HepG2 (cell line): ENCODE data around the gene FER1L5. TPM values are rescaled to one million over a fixed set of nuclear protein-coding genes. Genes with fewer than 3 reads are reported as not detected.

Experiments used
- ATAC-seq: fragments of 200-7000 bp; cut with Tn5 transposase; 3 replicates; pipeline ENCODE4 v1.9.1; 2020; ENCODE audit warnings: mild to moderate bottlenecking, moderate library complexity
- BruUV-seq: library from RNA; stranded (reverse); fragments of 400-500 nt; replicated peaks from 2 replicates; lab custom pipeline; 2021; lab: Mats Ljungman, UMichigan
- CTCF ChIA-PET: fragments of 300-600 bp; formaldehyde crosslinking; extraction: SDS; loops from one replicate; lab custom pipeline; 2021; ENCODE audit warnings: low total read pairs, inconsistent platforms, low intra/inter-chr PET ratio; lab: Yijun Ruan, JAX
- POLR2A ChIA-PET: fragments of 350-600 bp; sonication (Branson Sonifier 250); formaldehyde crosslinking; loops from one replicate; lab custom pipeline; 2020; ENCODE audit warnings: antibody characterized with exemption, inconsistent platforms; lab: Yijun Ruan, JAX
- DNase-seq: peaks from one replicate; pipeline ENCODE4 v3.0.0-alpha.2; 2015; ENCODE audit warnings: low spot score
- FAIRE-seq: peaks from 3 replicates; lab custom pipeline; 2011; peaks lifted over from hg19 to GRCh38; lab: Jason Lieb, UNC
- H2AFZ ChIP-seq: one replicate; pipeline ENCODE4 v1.6.1; 2011; ENCODE audit warnings: low read length, inconsistent platforms
- H3K27ac ChIP-seq: fragments of 300-600 bp; 3 replicates; pipeline ENCODE4 v1.8.0; 2011; ENCODE audit warnings: mixed run types, mild to moderate bottlenecking, mixed read lengths, low read length, inconsistent platforms; ENCODE audit not compliant: insufficient read depth; ENCODE audit errors: extremely low read length
- H3K27me3 ChIP-seq, 2 experiments: fragments of 200-600 bp in 1 of 2; 2 replicates in 1 of 2; 3 replicates in 1 of 2; pipeline versions ENCODE4 v1.6.0 to v1.8.0; 2011; ENCODE audit warnings: low read length in 2 of 2, mild to moderate bottlenecking in 2 of 2, moderate library complexity in 2 of 2, inconsistent platforms in 1 of 2; ENCODE audit not compliant: insufficient read depth in 2 of 2, control insufficient read depth in 1 of 2
- H3K36me3 ChIP-seq, 2 experiments: fragments of 200-600 bp in 1 of 2; replicated peaks in 1 of 2; 2 replicates in 1 of 2; 3 replicates in 1 of 2; pipeline versions ENCODE4 v1.5.1 to v1.8.0; 2011; ENCODE audit warnings: low read length in 2 of 2, inconsistent platforms in 1 of 2; ENCODE audit not compliant: insufficient read depth in 2 of 2, control insufficient read depth in 1 of 2
- H3K4me1 ChIP-seq: 2 replicates; pipeline ENCODE4 v1.5.1; 2012; ENCODE audit warnings: low read length, inconsistent platforms; ENCODE audit not compliant: insufficient read depth
- H3K4me2 ChIP-seq: 2 replicates; pipeline ENCODE4 v1.6.0; 2011; ENCODE audit warnings: low read depth, low read length, inconsistent platforms
- H3K4me3 ChIP-seq, 3 experiments: fragments of 200-600 bp in 1 of 3; sonication (generic), shearing (Covaris generic) in 1 of 3; replicated peaks in 1 of 3; 2 replicates each; pipeline ENCODE4 v1.5.1; 2011 to 2016; ENCODE audit warnings: low read length in 3 of 3, inconsistent platforms in 2 of 3, low read depth in 2 of 3, mild to moderate bottlenecking in 2 of 3, control low read depth in 1 of 3, mixed read lengths in 1 of 3; ENCODE audit not compliant: insufficient read depth in 1 of 3
- H3K79me2 ChIP-seq: one replicate; pipeline ENCODE4 v1.6.1; 2011; ENCODE audit warnings: low read length, inconsistent platforms; ENCODE audit not compliant: insufficient read depth
- H3K9ac ChIP-seq: 2 replicates; pipeline ENCODE4 v1.6.0; 2011; ENCODE audit warnings: mild to moderate bottlenecking, low read depth, low read length, inconsistent platforms; ENCODE audit not compliant: insufficient read depth
- H3K9me3 ChIP-seq: 2 replicates; pipeline ENCODE4 v1.5.1; 2012; ENCODE audit warnings: mild to moderate bottlenecking, low read length
- H4K20me1 ChIP-seq: 2 replicates; pipeline ENCODE4 v1.6.0; 2011; ENCODE audit warnings: inconsistent platforms, mild to moderate bottlenecking, low read length, moderate library complexity; ENCODE audit not compliant: insufficient read depth
- ATF2 ChIP-seq: sonication (generic); formaldehyde crosslinking; IDR thresholded peaks from 2 replicates; pipeline ENCODE4 v1.4.0; 2020; ENCODE audit warnings: missing genetic modification reagents
- JDP2 ChIP-seq: sonication (generic); formaldehyde crosslinking; IDR thresholded peaks from 2 replicates; pipeline ENCODE4 v1.8.1; 2022; ENCODE audit warnings: missing genetic modification reagents, borderline replicate concordance
- MTA1 ChIP-seq: sonication (generic); formaldehyde crosslinking; IDR thresholded peaks from 2 replicates; pipeline ENCODE4 v1.4.0; 2020; ENCODE audit warnings: missing genetic modification reagents, mild to moderate bottlenecking, borderline replicate concordance
- ZNF10 ChIP-seq: sonication (generic); formaldehyde crosslinking; IDR thresholded peaks from 2 replicates; pipeline ENCODE4 v1.4.0; 2020; ENCODE audit warnings: mild to moderate bottlenecking, low read depth, missing genetic modification reagents, borderline replicate concordance
- ZSCAN25 ChIP-seq: sonication (generic); formaldehyde crosslinking; IDR thresholded peaks from 2 replicates; pipeline ENCODE4 v1.8.0; 2022; ENCODE audit warnings: mild to moderate bottlenecking, missing genetic modification reagents
- WGBS: methylation state at CpG from one replicate; pipeline ENCODE4 v1.1.6; 2017; ENCODE audit warnings: low lambda C conversion rate; 5-methylcytosine and 5-hydroxymethylcytosine counted together
- in situ Hi-C: cut with HindIII; loops from 2 replicates; pipeline ENCODE4 v1.10.0; 2017; ENCODE audit warnings: low pct_unique_long_range_greater_than_20kb; ENCODE audit not compliant: extremely low pct_ligation_motif_present
- intact Hi-C: fragments of 100-400 bp; cut with micrococcal nuclease; formaldehyde crosslinking; loops from one replicate; pipeline ENCODE4 v1.10.0; 2022; ENCODE audit not compliant: unreplicated experiment
- polyA plus RNA-seq, 8 experiments: library from polyadenylated mRNA; depleted of rRNA in 3 of 8; stranded (reverse) in 7 of 8; unstranded in 1 of 8; fragments of >200 nt; fragmentation: Illumina TruSeq in 4 of 8; extraction: Trizol in 4 of 8; gene quantifications; 2 replicates each; pipeline versions ENCODE4 v1.2.1 to v1.2.3, GENCODE V29; 2011 to 2016; ENCODE audit warnings: low read depth in 4 of 8, missing spikeins in 1 of 8, mixed read lengths in 1 of 8; ENCODE audit not compliant: insufficient read depth in 1 of 8
- total RNA-seq, 5 experiments: library from RNA; depleted of rRNA; stranded (reverse); fragments of >200 nt; fragmentation: Illumina TruSeq; extraction: Trizol; gene quantifications; 2 replicates each; pipeline ENCODE4 v1.2.3, GENCODE V29; 2016; ENCODE audit warnings: low read depth in 1 of 5
- TF ChIP-seq, protein P1 (sequence below), 2 experiments: sonication (generic) in 1 of 2; formaldehyde crosslinking in 1 of 2; IDR thresholded peaks; 2 replicates each; pipeline versions ENCODE4 v1.5.1 to v1.6.1; 2011 to 2020; ENCODE audit warnings: borderline replicate concordance in 1 of 2, low read depth in 1 of 2, low read length in 1 of 2, mild to moderate bottlenecking in 1 of 2, missing genetic modification reagents in 1 of 2, moderate library complexity in 1 of 2
- TF ChIP-seq, protein P2 (sequence below): sonication (generic); formaldehyde crosslinking; IDR thresholded peaks from 2 replicates; pipeline ENCODE4 v1.4.0; 2020; ENCODE audit warnings: missing genetic modification reagents; ENCODE audit errors: not compliant biosample characterization
- TF ChIP-seq, protein P3 (sequence below): sonication (generic); formaldehyde crosslinking; IDR thresholded peaks from 2 replicates; pipeline ENCODE4 v1.4.0; 2020; ENCODE audit warnings: mild to moderate bottlenecking, missing genetic modification reagents

The FER1L5 gene
- total and polyA plus RNA-seq, 2 of the 13 experiments (the other 11 are each of a cell fraction or from before 2014, with no cell fraction given): 0.02 to 0.08 TPM

DNA sequence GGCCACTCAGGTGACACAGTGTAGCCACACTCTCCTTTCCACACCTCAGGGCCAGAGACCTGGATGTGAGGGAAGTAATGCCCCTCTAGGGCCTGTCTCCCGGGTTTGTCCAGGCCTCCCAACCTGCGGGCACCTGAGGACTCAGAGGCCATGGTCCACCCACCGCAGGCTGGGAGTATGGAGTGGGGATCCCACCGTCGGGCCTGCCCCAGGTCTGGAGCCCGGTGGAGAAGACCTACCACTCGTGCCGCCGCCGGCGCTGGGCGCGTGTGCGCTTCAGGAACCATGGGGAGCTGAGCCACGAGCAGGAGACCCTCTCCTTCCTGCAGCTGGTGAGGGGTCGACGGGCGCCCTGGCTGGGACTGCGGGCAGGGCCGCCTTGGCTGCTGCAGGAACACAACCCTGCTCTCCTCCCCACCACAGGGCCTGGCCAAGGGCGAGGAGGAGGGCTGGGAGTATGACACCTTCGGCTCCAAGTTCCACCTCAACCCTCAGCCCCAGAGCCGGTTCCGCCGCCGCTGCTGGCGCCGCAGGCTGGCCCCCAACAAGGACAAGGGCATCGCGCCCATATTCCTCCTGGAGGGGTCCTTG is 48.6 kb downstream of the FER1L5 start:
- Histone ChIP-seq H3K4me3 (no peak overlapping the region), H3K27ac (no peak overlapping the region), H3K4me2 (no peak overlapping the region), H3K4me1 (peaks cover 31% of the 10 kb centered on the region), H4K20me1 (no peaks in the 10 kb centered on the region), H3K27me3 (peaks cover 8 to 27% of the 10 kb centered on the region in 2 experiments; a peak in 3 of 5 replicates), H2AFZ (no peak overlapping the region), H3K36me3 (no peaks in the 10 kb centered on the region), H3K9ac (no peak overlapping the region), H3K79me2 (no peaks in the 10 kb centered on the region), H3K9me3 (no peaks in the 10 kb centered on the region)
- ChIA-PET POLR2A (interaction anchor here (1.1 kb wide), 1 partner anchor 54 kb away, joined by 4 read pairs; no protein-coding TSS in a partner anchor), CTCF (no interaction called here)
- ATAC-seq (no peak), DNase-seq (no peak), FAIRE-seq (no peak)
- intact Hi-C loops: no loop called here
- in situ Hi-C loops: no loop called here
- 85% methylated on average over 14 of the region's 30 CpGs for WGBS
- BruUV-seq: no TSS peak
- TF ChIP-seq ZNF10 (no peak), JDP2 (CRISPR knock-in tag) (no peak), ATF2 (CRISPR knock-in tag) (no peak), ZSCAN25 (CRISPR knock-in tag) (no peak), MTA1 (CRISPR knock-in tag) (0 out of 2 replicates have a peak, but pooled peaks have one; percentile 22)
- TF ChIP-seq, protein P1, sequence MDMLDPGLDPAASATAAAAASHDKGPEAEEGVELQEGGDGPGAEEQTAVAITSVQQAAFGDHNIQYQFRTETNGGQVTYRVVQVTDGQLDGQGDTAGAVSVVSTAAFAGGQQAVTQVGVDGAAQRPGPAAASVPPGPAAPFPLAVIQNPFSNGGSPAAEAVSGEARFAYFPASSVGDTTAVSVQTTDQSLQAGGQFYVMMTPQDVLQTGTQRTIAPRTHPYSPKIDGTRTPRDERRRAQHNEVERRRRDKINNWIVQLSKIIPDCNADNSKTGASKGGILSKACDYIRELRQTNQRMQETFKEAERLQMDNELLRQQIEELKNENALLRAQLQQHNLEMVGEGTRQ (IDR thresholded peaks at IDR 0.05; ENCODE audit: low read depth, low read length): no peak
- TF ChIP-seq, protein P1 (CRISPR knock-in tag; IDR thresholded peaks at IDR 0.05; ENCODE audit: borderline replicate concordance): 0 out of 2 replicates have a peak, but pooled peaks have one; percentile 29
- TF ChIP-seq, protein P2, sequence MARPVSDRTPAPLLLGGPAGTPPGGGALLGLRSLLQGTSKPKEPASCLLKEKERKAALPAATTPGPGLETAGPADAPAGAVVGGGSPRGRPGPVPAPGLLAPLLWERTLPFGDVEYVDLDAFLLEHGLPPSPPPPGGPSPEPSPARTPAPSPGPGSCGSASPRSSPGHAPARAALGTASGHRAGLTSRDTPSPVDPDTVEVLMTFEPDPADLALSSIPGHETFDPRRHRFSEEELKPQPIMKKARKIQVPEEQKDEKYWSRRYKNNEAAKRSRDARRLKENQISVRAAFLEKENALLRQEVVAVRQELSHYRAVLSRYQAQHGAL (CRISPR knock-in tag): no peak
- TF ChIP-seq, protein P3, sequence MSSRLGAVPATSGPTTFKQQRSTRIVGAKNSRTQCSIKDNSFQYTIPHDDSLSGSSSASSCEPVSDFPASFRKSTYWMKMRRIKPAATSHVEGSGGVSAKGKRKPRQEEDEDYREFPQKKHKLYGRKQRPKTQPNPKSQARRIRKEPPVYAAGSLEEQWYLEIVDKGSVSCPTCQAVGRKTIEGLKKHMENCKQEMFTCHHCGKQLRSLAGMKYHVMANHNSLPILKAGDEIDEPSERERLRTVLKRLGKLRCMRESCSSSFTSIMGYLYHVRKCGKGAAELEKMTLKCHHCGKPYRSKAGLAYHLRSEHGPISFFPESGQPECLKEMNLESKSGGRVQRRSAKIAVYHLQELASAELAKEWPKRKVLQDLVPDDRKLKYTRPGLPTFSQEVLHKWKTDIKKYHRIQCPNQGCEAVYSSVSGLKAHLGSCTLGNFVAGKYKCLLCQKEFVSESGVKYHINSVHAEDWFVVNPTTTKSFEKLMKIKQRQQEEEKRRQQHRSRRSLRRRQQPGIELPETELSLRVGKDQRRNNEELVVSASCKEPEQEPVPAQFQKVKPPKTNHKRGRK (CRISPR knock-in tag): no peak
